Activated CD4-positive, alpha-beta T cell treated with anti-CD3 and anti-CD28 coated beads for 36 hours (primary cell): ENCODE measurements around the gene TH. TPM values are rescaled to one million over a fixed set of nuclear protein-coding genes. Genes with fewer than 3 reads are reported as not detected.
A peak's percentile ranks its signal among the peaks of the same experiment; 100 is the strongest.
"Not testable (repeated sequence)": the region's sequence is repeated elsewhere in the genome, so short reads cannot be mapped to it uniquely, and the experiment has no call there.

Source experiments
- ATAC-seq: fragments of 200-7000 bp; cut with Tn5 transposase; one replicate; pipeline ENCODE4 v1.10.0; 2021; ENCODE audit warnings: mild to moderate bottlenecking, moderate library complexity
- CTCF ChIA-PET: fragments of 350-600 bp; sonication (Branson Sonifier 250); formaldehyde crosslinking; loops from one replicate; lab custom pipeline; 2021; ENCODE audit warnings: antibody characterized with exemption; lab: Charles Lee
- POLR2A ChIA-PET: fragments of 350-600 bp; sonication (Branson Sonifier 250); formaldehyde crosslinking; loops from one replicate; lab custom pipeline; 2021; ENCODE audit warnings: antibody characterized with exemption, inconsistent platforms; lab: Charles Lee
- DNase-seq: peaks from one replicate; pipeline ENCODE4 v3.0.0-alpha.2; 2020
- H3K27ac Mint-ChIP-seq: one replicate; pipeline ENCODE4 v1.8.0; 2021; ENCODE audit warnings: mixed read lengths
- H3K27me3 Mint-ChIP-seq: one replicate; pipeline ENCODE4 v1.8.0; 2021; ENCODE audit warnings: mixed read lengths
- H3K36me3 Mint-ChIP-seq: one replicate; pipeline ENCODE4 v1.8.0; 2021; ENCODE audit warnings: low read depth, mixed read lengths
- H3K4me1 Mint-ChIP-seq: one replicate; pipeline ENCODE4 v1.8.0; 2021; ENCODE audit warnings: mixed read lengths
- H3K4me3 Mint-ChIP-seq: one replicate; pipeline ENCODE4 v1.8.0; 2021; ENCODE audit warnings: mild to moderate bottlenecking, moderate library complexity, mixed read lengths
- H3K9me3 Mint-ChIP-seq: one replicate; pipeline ENCODE4 v1.8.0; 2021; ENCODE audit warnings: low read depth, mixed read lengths
- intact Hi-C, 2 experiments: fragments of 100-400 bp; cut with DNase I in 1 of 2; cut with micrococcal nuclease in 1 of 2; formaldehyde crosslinking; loops; one replicate each; pipeline versions ENCODE4 v1.14.2 to v1.15.1; 2022 to 2024; cut with DNase I, micrococcal nuclease
- total RNA-seq, 2 experiments: library from RNA; stranded (reverse); gene quantifications; one replicate each; pipeline ENCODE4 v1.2.3, GENCODE V29; 2021

TH gene
- total RNA-seq, 2 experiments from 2014 or later, result not detected

- DNase-seq (no peak), ATAC-seq (no peak)
- Mint-ChIP-seq H3K36me3 (no peaks in the 10 kb centered on the region), H3K9me3 (no peaks in the 10 kb centered on the region), H3K4me3 (no peak overlapping the region), H3K27me3 (peaks cover 8% of the 10 kb centered on the region), H3K27ac (no peak overlapping the region), H3K4me1 (no peaks in the 10 kb centered on the region)
- ChIA-PET CTCF (interaction anchor here (0.7 to 3.4 kb wide), 3 partner anchors 8 to 221 kb away, joined by 3 to 26 read pairs (median 3); no protein-coding TSS in a partner anchor), POLR2A (no interaction called here)
- intact Hi-C loops, result loop anchor here (5.0 to 10.0 kb wide), 4 partner anchors 203 to 688 kb away; partner anchors contain the start of genes CDKN1C (in 1 of the 2) and TSSC4 (in 1 of the 2)
Measured at GRCh38 chr11:2199466-2200341, 28.1 kb upstream of the TH start.

GRCh38 chr11:2198621-2199365 lies 27.2 kb upstream of the TH start:
- no peaks in the 10 kb centered on the region for H3K9me3 Mint-ChIP-seq
- ATAC-seq (no peak), DNase-seq (no peak)
- H3K4me3 Mint-ChIP-seq, result no peak overlapping the region
- no peaks in the 10 kb centered on the region for H3K36me3 Mint-ChIP-seq
- H3K27ac Mint-ChIP-seq, result no peak overlapping the region
- POLR2A ChIA-PET, result interaction anchor here (1.4 kb wide), 1 partner anchor 106 kb away, joined by 3 read pairs; no protein-coding TSS in a partner anchor
- intact Hi-C loops, result loop anchor here (5.0 to 10.0 kb wide), 4 partner anchors 204 to 689 kb away; partner anchors contain the start of genes CDKN1C (in 1 of the 2) and TSSC4 (in 1 of the 2)
- CTCF ChIA-PET, result interaction anchor here (0.6 to 3.4 kb wide), 6 partner anchors 26 to 229 kb away, joined by 3 to 26 read pairs (median 4); no protein-coding TSS in a partner anchor
- peaks cover 8% of the 10 kb centered on the region for H3K27me3 Mint-ChIP-seq
- H3K4me1 Mint-ChIP-seq, result no peaks in the 10 kb centered on the region

- Mint-ChIP-seq H3K27ac (no peak overlapping the region), H3K9me3 (no peaks in the 10 kb centered on the region), H3K27me3 (peaks cover 8% of the 10 kb centered on the region), H3K4me1 (no peaks in the 10 kb centered on the region), H3K4me3 (no peak overlapping the region), H3K36me3 (no peaks in the 10 kb centered on the region)
- DNase-seq, result no peak
- intact Hi-C loops, result loop anchor here (1.0 to 10.0 kb wide), 8 partner anchors 101 to 689 kb away; partner anchors contain the start of genes TSSC4 (in 2 of the 2) and CDKN1C (in 1 of the 2)
- POLR2A ChIA-PET, result interaction anchor here (1.4 kb wide), 1 partner anchor 107 kb away, joined by 3 read pairs; no protein-coding TSS in a partner anchor
- CTCF ChIA-PET, result interaction anchor here (0.6 to 3.4 kb wide), 9 partner anchors 26 to 230 kb away, joined by 3 to 26 read pairs (median 4); no protein-coding TSS in a partner anchor
- ATAC-seq, result no peak
Measured at GRCh38 chr11:2197771-2198520, 26.3 kb upstream of the TH start.

- Mint-ChIP-seq H3K4me3 (no peak overlapping the region), H3K27me3 (peaks cover 8% of the 10 kb centered on the region), H3K27ac (no peak overlapping the region), H3K36me3 (no peaks in the 10 kb centered on the region), H3K4me1 (no peaks in the 10 kb centered on the region), H3K9me3 (no peaks in the 10 kb centered on the region)
- DNase-seq (peak; percentile 89), ATAC-seq (peak; percentile 98)
- intact Hi-C loops, result loop anchor here (1.0 to 10.0 kb wide), 8 partner anchors 102 to 690 kb away; partner anchors contain the start of genes TSSC4 (in 2 of the 2) and CDKN1C (in 1 of the 2)
- ChIA-PET CTCF (interaction anchor here (0.6 to 3.4 kb wide), 5 partner anchors 27 to 223 kb away, joined by 3 to 26 read pairs (median 4); no protein-coding TSS in a partner anchor), POLR2A (interaction anchor here (1.4 kb wide), 1 partner anchor 108 kb away, joined by 3 read pairs; no protein-coding TSS in a partner anchor)
Measured at GRCh38 chr11:2196970-2197770, 25.6 kb upstream of the TH start.

GRCh38 chr11:2195756-2196088 lies 24.1 kb upstream of the TH start:
- intact Hi-C loops, result loop anchor here (5.0 to 10.0 kb wide), 4 partner anchors 207 to 692 kb away; partner anchors contain the start of genes CDKN1C (in 1 of the 2) and TSSC4 (in 1 of the 2)
- H3K9me3 Mint-ChIP-seq, result no peaks in the 10 kb centered on the region
- no peak overlapping the region for H3K4me3 Mint-ChIP-seq
- CTCF ChIA-PET, result interaction anchor here (1.0 to 3.9 kb wide), 2 partner anchors 106 to 224 kb away, joined by 3 to 30 read pairs; partner anchors contain the start of genes C11orf21 and TSPAN32
- no peaks in the 10 kb centered on the region for H3K4me1 Mint-ChIP-seq
- no peak overlapping the region for H3K27ac Mint-ChIP-seq
- DNase-seq, result no peak
- H3K36me3 Mint-ChIP-seq, result no peaks in the 10 kb centered on the region
- peaks cover 10% of the 10 kb centered on the region for H3K27me3 Mint-ChIP-seq
- ATAC-seq, result no peak
- POLR2A ChIA-PET, result no interaction called here

GRCh38 chr11:2194877-2195755 lies 23.5 kb upstream of the TH start:
- no peak overlapping the region for H3K27ac Mint-ChIP-seq
- no peaks in the 10 kb centered on the region for H3K4me1 Mint-ChIP-seq
- DNase-seq (peak; percentile 74), ATAC-seq (peak; percentile 51)
- ChIA-PET CTCF (interaction anchor here (0.6 to 3.9 kb wide), 6 partner anchors 36 to 225 kb away, joined by 3 to 30 read pairs (median 4); partner anchors contain the start of genes C11orf21 and TSPAN32), POLR2A (no interaction called here)
- H3K27me3 Mint-ChIP-seq, result peaks cover 12% of the 10 kb centered on the region
- intact Hi-C loops, result loop anchor here (5.0 to 10.0 kb wide), 4 partner anchors 207 to 692 kb away; partner anchors contain the start of genes CDKN1C (in 1 of the 2) and TSSC4 (in 1 of the 2)
- no peak overlapping the region for H3K4me3 Mint-ChIP-seq
- no peaks in the 10 kb centered on the region for H3K36me3 Mint-ChIP-seq
- no peaks in the 10 kb centered on the region for H3K9me3 Mint-ChIP-seq

GRCh38 chr11:2193888-2194595 lies 22.4 kb upstream of the TH start:
- CTCF ChIA-PET, result interaction anchor here (0.5 to 3.9 kb wide), 7 partner anchors 9 to 226 kb away, joined by 3 to 30 read pairs (median 4); no protein-coding TSS in a partner anchor
- peaks cover 12% of the 10 kb centered on the region for H3K27me3 Mint-ChIP-seq
- H3K9me3 Mint-ChIP-seq, H3K36me3 Mint-ChIP-seq, DNase-seq, H3K4me1 Mint-ChIP-seq, H3K4me3 Mint-ChIP-seq, H3K27ac Mint-ChIP-seq, ATAC-seq, POLR2A ChIA-PET: not testable (repeated sequence)
- intact Hi-C loops, result loop anchor here in 1 of 2 experiments (10.0 kb wide), 1 partner anchor 331 kb away; no protein-coding TSS in a partner anchor

- CTCF ChIA-PET, result interaction anchor here (0.5 to 3.9 kb wide), 3 partner anchors 37 to 227 kb away, joined by 3 to 30 read pairs (median 4); no protein-coding TSS in a partner anchor
- no peaks in the 10 kb centered on the region for H3K9me3 Mint-ChIP-seq
- POLR2A ChIA-PET, result no interaction called here
- H3K4me1 Mint-ChIP-seq, result no peaks in the 10 kb centered on the region
- H3K36me3 Mint-ChIP-seq, result no peaks in the 10 kb centered on the region
- intact Hi-C loops, result loop anchor here in 1 of 2 experiments (10.0 kb wide), 1 partner anchor 332 kb away; no protein-coding TSS in a partner anchor
- H3K27ac Mint-ChIP-seq, result no peak overlapping the region
- H3K27me3 Mint-ChIP-seq, result peaks cover 12% of the 10 kb centered on the region
- no peak for DNase-seq
- no peak for ATAC-seq
- no peak overlapping the region for H3K4me3 Mint-ChIP-seq
Measured at GRCh38 chr11:2193099-2193887, 21.7 kb upstream of the TH start.
